Endothelial cell of umbilical vein (primary cell): Measurements from ENCODE around the gene NAV2. TPM values are rescaled to one million over a fixed set of nuclear protein-coding genes. Genes with fewer than 3 reads are reported as not detected.

Source experiments
- BruUV-seq: library from RNA; stranded (reverse); fragments of 400-500 nt; replicated peaks from 2 replicates; lab custom pipeline; 2021; lab: Mats Ljungman, UMichigan
- CTCF ChIA-PET: fragments of 300-600, 350-600 bp; sonication (Branson Sonifier 250); formaldehyde crosslinking; loops from one replicate; lab custom pipeline; 2021; ENCODE audit warnings: antibody characterized with exemption, inconsistent platforms; lab: Charles Lee
- POLR2A ChIA-PET: fragments of 300-600, 350-600 bp; sonication (Branson Sonifier 250); formaldehyde crosslinking; loops from one replicate; lab custom pipeline; 2021; ENCODE audit warnings: antibody characterized with exemption, inconsistent platforms; lab: Charles Lee
- DNase-seq: peaks from one replicate; pipeline ENCODE4 v3.0.0-alpha.2; 2011; ENCODE audit warnings: low read depth, low spot score
- FAIRE-seq: peaks from 2 replicates; lab custom pipeline; 2011; peaks lifted over from hg19 to GRCh38; lab: Jason Lieb, UNC
- H2AFZ ChIP-seq: 2 replicates; pipeline ENCODE4 v1.6.0; 2012; ENCODE audit warnings: low read depth, low read length, control low read depth, inconsistent platforms
- H3K27ac ChIP-seq: 2 replicates; pipeline ENCODE4 v1.5.1; 2011; ENCODE audit warnings: low read depth, mild to moderate bottlenecking, control low read depth, low read length, moderate library complexity; ENCODE audit not compliant: insufficient read depth
- H3K27me3 ChIP-seq, 2 experiments: 2 replicates each; pipeline versions ENCODE4 v1.6.0 to v1.6.1; 2011; ENCODE audit warnings: low read length in 2 of 2, mixed read lengths in 1 of 2; ENCODE audit not compliant: control insufficient read depth in 2 of 2, insufficient read depth in 2 of 2
- H3K36me3 ChIP-seq, 2 experiments: 2 replicates in 1 of 2; 3 replicates in 1 of 2; pipeline ENCODE4 v1.5.1; 2011; ENCODE audit warnings: low read length in 2 of 2, mild to moderate bottlenecking in 1 of 2, moderate library complexity in 1 of 2; ENCODE audit not compliant: control insufficient read depth in 2 of 2, insufficient read depth in 2 of 2; ENCODE audit errors: extremely low read depth in 1 of 2
- H3K4me1 ChIP-seq: 3 replicates; pipeline ENCODE4 v1.5.1; 2011; ENCODE audit warnings: mild to moderate bottlenecking, low read length; ENCODE audit not compliant: control insufficient read depth, insufficient read depth; ENCODE audit errors: extremely low read depth
- H3K4me2 ChIP-seq: 2 replicates; pipeline ENCODE4 v1.6.1; 2011; ENCODE audit warnings: low read length, control low read depth, mixed read lengths; ENCODE audit not compliant: insufficient read depth
- H3K4me3 ChIP-seq, 3 experiments: fragments of 200-600 bp in 1 of 3; sonication (generic), shearing (Covaris generic) in 1 of 3; replicated peaks in 1 of 3; 2 replicates each; pipeline ENCODE4 v1.5.1; 2011 to 2016; ENCODE audit warnings: control low read depth in 3 of 3, low read length in 3 of 3, mild to moderate bottlenecking in 2 of 3, inconsistent platforms in 1 of 3, low read depth in 1 of 3, moderate library complexity in 1 of 3; ENCODE audit not compliant: insufficient read depth in 1 of 3
- H3K79me2 ChIP-seq: 2 replicates; pipeline ENCODE4 v1.6.0; 2012; ENCODE audit warnings: low read length, inconsistent platforms; ENCODE audit not compliant: control insufficient read depth, insufficient read depth
- H3K9ac ChIP-seq: replicated peaks from 2 replicates; pipeline ENCODE3; 2011; ENCODE audit warnings: low read length, control low read depth; ENCODE audit not compliant: insufficient read depth; ENCODE audit errors: extremely low read depth
- H3K9me1 ChIP-seq: replicated peaks from 3 replicates; pipeline ENCODE4 v1.6.0; 2011; ENCODE audit warnings: mild to moderate bottlenecking, low read length; ENCODE audit not compliant: control insufficient read depth, insufficient read depth; ENCODE audit errors: extremely low read depth
- H3K9me3 ChIP-seq: replicated peaks from 2 replicates; pipeline ENCODE4 v1.5.1; 2012; ENCODE audit warnings: low read length, inconsistent platforms; ENCODE audit not compliant: control insufficient read depth, insufficient read depth
- H4K20me1 ChIP-seq: replicated peaks from 2 replicates; pipeline ENCODE3; 2011; ENCODE audit warnings: mild to moderate bottlenecking, low read length; ENCODE audit not compliant: control insufficient read depth, insufficient read depth; ENCODE audit errors: extremely low read depth
- CTCF ChIP-seq, 2 donors: IDR thresholded peaks; 1 replicate in 1 of 2; 2 replicates in 1 of 2; pipeline ENCODE4 v1.5.1; 2011; ENCODE audit warnings: low read length in 2 of 2, mild to moderate bottlenecking in 2 of 2, moderate library complexity in 2 of 2, control low read depth in 1 of 2, inconsistent platforms in 1 of 2, low read depth in 1 of 2; ENCODE audit not compliant: insufficient read depth in 1 of 2; ENCODE audit errors: extremely low read depth in 1 of 2
- FOS ChIP-seq: IDR thresholded peaks from 2 replicates; pipeline ENCODE4 v1.6.1; 2011; ENCODE audit warnings: mild to moderate bottlenecking, low read length, moderate library complexity, borderline replicate concordance; ENCODE audit not compliant: insufficient read depth
- JUN ChIP-seq: IDR thresholded peaks from 2 replicates; pipeline ENCODE4 v1.6.1; 2011; ENCODE audit warnings: borderline replicate concordance, low read depth; ENCODE audit not compliant: insufficient read length, insufficient read depth
- MYC ChIP-seq: IDR thresholded peaks from one replicate; pipeline ENCODE4 v1.6.1; 2011; ENCODE audit warnings: mild to moderate bottlenecking, low read depth, low read length
- POLR2AphosphoS5 ChIP-seq: IDR thresholded peaks from 2 replicates; pipeline ENCODE4 v1.6.1; 2012; ENCODE audit warnings: low read depth, mild to moderate bottlenecking, control low read depth, low read length, moderate library complexity; ENCODE audit not compliant: insufficient read depth
- dilution Hi-C: fragments of 300-500 bp; cut with MboI; formaldehyde crosslinking; loops from one replicate; pipeline ENCODE4 v1.15.0; 2019; ENCODE audit warnings: low sequenced_read_pairs; ENCODE audit not compliant: extremely low pct_ligation_motif_present
- intact Hi-C: fragments of 100-400 bp; cut with micrococcal nuclease; formaldehyde crosslinking; loops from one replicate; pipeline ENCODE4 v1.10.0; 2022
- polyA plus RNA-seq, 4 experiments: library from polyadenylated mRNA; depleted of rRNA in 3 of 4; stranded (reverse) in 3 of 4; unstranded in 1 of 4; fragments of >200 nt; gene quantifications; 2 replicates each; pipeline versions ENCODE4 v1.2.1 to v1.2.3, GENCODE V29; 2011 to 2012; ENCODE audit warnings: missing spikeins in 1 of 4
- total RNA-seq: library from RNA; stranded (reverse); gene quantifications from 2 replicates; pipeline ENCODE4 v1.2.3, GENCODE V29; 2021
- TF ChIP-seq, protein P1 (sequence below): IDR thresholded peaks from 2 replicates; pipeline ENCODE4 v1.6.1; 2011; ENCODE audit not compliant: insufficient read depth, insufficient read length

The NAV2 gene
- total and polyA plus RNA-seq, 2 donors (not counting 3 experiments of a cell fraction or from before 2014, with no cell fraction given): 10.9 to 68.0 TPM

DNA sequence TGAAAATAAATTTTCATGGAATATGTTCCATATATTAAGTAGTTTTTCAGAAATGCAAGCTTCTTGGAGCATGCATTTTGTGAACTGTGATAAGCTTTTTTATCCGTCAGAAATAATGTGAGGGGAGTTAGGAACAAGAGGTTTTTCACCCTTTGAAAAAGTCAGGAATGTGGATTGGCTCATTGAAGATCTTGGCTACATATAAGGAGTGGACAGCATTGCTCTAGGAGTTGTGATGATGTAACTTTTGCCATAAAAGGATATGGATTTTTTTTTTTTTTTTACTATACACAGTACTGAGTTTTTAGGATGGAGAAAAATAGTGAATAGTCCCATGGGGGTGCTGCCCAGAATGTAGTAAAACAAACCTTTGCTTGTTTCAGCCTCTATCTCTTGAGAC is 180.2 kb downstream of the NAV2 start:
- Histone ChIP-seq H3K36me3 (peaks cover 3 to 7% of the 10 kb centered on the region in 2 experiments), H3K4me3 (no peak overlapping the region), H3K9me1 (no peaks in the 10 kb centered on the region), H3K79me2 (peaks cover 3% of the 10 kb centered on the region), H3K9me3 (no peaks in the 10 kb centered on the region), H3K4me1 (peaks cover 7% of the 10 kb centered on the region), H3K9ac (no peak overlapping the region), H3K27ac (no peak overlapping the region), H4K20me1 (no peaks in the 10 kb centered on the region), H3K4me2 (no peak overlapping the region), H2AFZ (no peak overlapping the region), H3K27me3 (no peaks in the 10 kb centered on the region)
- ChIA-PET POLR2A (no interaction called here), CTCF (interaction anchor here (0.6 kb wide), 1 partner anchor 10 kb away, joined by 3 read pairs; no protein-coding TSS in a partner anchor)
- intact Hi-C loops (no loop called here), dilution Hi-C loops (no loop called here)
- FAIRE-seq (no peak), DNase-seq (no peak)
- no peak for TF ChIP-seq CTCF (IDR thresholded peaks at IDR 0.05; ENCODE audit: extremely low read depth in 1 of 2, insufficient read depth in 1 of 2, low read depth in 1 of 2, low read length in 2 of 2)
- TF ChIP-seq MYC: no peak
- TF ChIP-seq JUN: no peak
- no peak for TF ChIP-seq FOS
- no peak for TF ChIP-seq POLR2AphosphoS5
- TF ChIP-seq, protein P1, sequence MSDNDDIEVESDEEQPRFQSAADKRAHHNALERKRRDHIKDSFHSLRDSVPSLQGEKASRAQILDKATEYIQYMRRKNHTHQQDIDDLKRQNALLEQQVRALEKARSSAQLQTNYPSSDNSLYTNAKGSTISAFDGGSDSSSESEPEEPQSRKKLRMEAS: no peak
- no TSS peak for BruUV-seq
